ENCODE measurements around the gene CDK19.

DNA sequence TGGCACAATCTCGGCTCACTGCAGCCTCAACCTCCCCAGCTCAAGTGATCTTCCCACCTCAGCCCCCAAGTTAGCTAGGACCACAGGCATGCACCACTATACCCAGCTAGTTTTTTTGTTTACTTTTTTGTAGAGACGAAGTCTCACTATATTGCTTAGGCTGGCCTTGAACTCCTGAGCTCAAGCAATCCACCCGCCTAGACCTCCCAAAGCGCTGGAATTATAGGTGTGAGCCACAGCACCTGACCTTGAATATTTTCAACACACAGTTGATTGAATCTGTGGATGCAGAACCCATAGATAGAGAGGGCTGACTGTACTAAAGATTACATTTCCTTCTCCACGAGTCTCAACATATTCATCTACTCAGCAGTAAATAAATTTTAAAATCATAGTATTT is 15.6 kb downstream of the CDK19 start:
- TF ChIP-seq CTCF (IDR thresholded peaks at IDR 0.05) (no peak), EZH2 (IDR thresholded peaks at IDR 0.05) (no peak)
